Upper lobe of right lung (tissue), 1 donor: ENCODE data around the gene GALNT7. TPM values are rescaled to one million over a fixed set of nuclear protein-coding genes. Genes with fewer than 3 reads are reported as not detected.

Source experiments
- ATAC-seq: fragments of 200-7000 bp; cut with Tn5 transposase; one replicate; pipeline ENCODE4 v1.9.1; 2020; ENCODE audit warnings: mild to moderate bottlenecking, moderate library complexity
- DNase-seq: peaks from one replicate; pipeline ENCODE4 v3.0.0-alpha.2; 2020
- H3K27ac ChIP-seq: fragments of 200-600 bp; one replicate; pipeline ENCODE4 v1.8.0; 2022
- H3K27me3 ChIP-seq: fragments of 200-600 bp; one replicate; pipeline ENCODE4 v1.8.0; 2022; ENCODE audit warnings: mild to moderate bottlenecking
- H3K36me3 ChIP-seq: fragments of 200-600 bp; one replicate; pipeline ENCODE4 v1.8.0; 2022
- H3K4me1 ChIP-seq: fragments of 200-600 bp; one replicate; pipeline ENCODE4 v1.8.0; 2022
- H3K4me3 ChIP-seq: fragments of 200-600 bp; one replicate; pipeline ENCODE4 v1.8.0; 2022; ENCODE audit warnings: mild to moderate bottlenecking
- H3K9me3 ChIP-seq: fragments of 200-600 bp; one replicate; pipeline ENCODE4 v1.8.0; 2022
- intact Hi-C: fragments of 100-400 bp; cut with DNase I; formaldehyde crosslinking; loops from one replicate; pipeline ENCODE4 v1.11.0; 2022
- total RNA-seq: library from RNA; stranded (reverse); fragmentation: NEBNext Ultra II Directional; extraction: Animal tissue kit (Norgen Biotek cat#: 25700); gene quantifications from one replicate; pipeline ENCODE4 v1.2.1, GENCODE V29; 2021
- TF ChIP-seq, protein P1 (sequence below): fragments of 200-600 bp; IDR thresholded peaks from one replicate; pipeline ENCODE4 v1.8.0; 2022; ENCODE audit warnings: antibody characterized with exemption
- donor health status: DM: no; HTN: yes; CAD: no; lungs with severe emphysema.

GALNT7 gene
- total RNA-seq, 1 donor from 2014 or later, result 22.3 TPM

DNA sequence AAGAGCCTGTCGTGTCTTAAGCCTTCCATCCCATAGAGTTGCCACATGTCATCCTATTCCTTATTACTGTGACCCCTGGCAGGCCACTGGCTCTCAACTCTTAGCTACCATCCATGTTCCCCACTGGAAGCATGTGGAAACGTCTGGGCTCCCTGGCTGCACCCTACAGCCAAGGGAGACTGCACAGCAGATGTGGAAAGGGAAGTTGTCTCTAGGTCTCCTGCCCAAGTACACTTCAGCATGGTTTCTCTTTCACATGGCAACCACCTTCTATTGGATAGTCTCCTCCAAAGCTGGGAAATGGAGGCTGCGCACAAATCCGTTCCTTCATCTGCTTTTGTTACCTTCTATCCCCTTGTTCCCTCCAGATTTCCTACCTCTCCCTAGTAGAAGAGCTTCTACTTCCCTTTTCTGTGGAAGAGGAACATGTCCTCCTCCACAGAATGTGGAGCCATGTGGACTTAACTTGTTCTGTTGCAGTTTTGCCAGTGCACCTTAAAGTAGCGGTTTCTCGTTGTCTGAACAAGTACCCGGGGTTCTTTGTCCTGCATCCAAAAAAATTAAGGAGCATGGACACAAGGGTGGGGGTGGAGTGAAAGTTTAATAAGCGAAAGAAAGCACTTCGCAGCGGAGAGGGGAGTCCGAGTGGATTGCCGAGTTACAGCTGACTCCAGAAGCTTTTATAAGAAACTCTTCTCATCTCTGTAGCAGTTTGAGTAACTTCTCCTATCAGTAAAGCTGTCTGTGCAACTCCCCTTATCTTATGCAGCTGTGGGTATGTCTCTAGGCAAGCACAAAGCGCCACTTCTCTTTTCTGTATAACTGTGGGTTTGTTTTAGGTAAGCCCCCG is 113.0 kb downstream of the GALNT7 start:
- TF ChIP-seq, protein P1, sequence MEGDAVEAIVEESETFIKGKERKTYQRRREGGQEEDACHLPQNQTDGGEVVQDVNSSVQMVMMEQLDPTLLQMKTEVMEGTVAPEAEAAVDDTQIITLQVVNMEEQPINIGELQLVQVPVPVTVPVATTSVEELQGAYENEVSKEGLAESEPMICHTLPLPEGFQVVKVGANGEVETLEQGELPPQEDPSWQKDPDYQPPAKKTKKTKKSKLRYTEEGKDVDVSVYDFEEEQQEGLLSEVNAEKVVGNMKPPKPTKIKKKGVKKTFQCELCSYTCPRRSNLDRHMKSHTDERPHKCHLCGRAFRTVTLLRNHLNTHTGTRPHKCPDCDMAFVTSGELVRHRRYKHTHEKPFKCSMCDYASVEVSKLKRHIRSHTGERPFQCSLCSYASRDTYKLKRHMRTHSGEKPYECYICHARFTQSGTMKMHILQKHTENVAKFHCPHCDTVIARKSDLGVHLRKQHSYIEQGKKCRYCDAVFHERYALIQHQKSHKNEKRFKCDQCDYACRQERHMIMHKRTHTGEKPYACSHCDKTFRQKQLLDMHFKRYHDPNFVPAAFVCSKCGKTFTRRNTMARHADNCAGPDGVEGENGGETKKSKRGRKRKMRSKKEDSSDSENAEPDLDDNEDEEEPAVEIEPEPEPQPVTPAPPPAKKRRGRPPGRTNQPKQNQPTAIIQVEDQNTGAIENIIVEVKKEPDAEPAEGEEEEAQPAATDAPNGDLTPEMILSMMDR, result no peak
- Histone ChIP-seq H3K4me1 (no peaks in the 10 kb centered on the region), H3K27me3 (no peaks in the 10 kb centered on the region), H3K9me3 (no peaks in the 10 kb centered on the region), H3K36me3 (no peaks in the 10 kb centered on the region), H3K27ac (no peak overlapping the region), H3K4me3 (no peak overlapping the region)
- DNase-seq (no peak), ATAC-seq (peak; percentile 58)
- intact Hi-C loops, result no loop called here

GRCh38 chr4:173282256-173282562 is 113.6 kb downstream of the GALNT7 start:
- DNase-seq, result no peak
- H3K27ac ChIP-seq, result no peak overlapping the region
- H3K4me3 ChIP-seq, result no peak overlapping the region
- no peaks in the 10 kb centered on the region for H3K36me3 ChIP-seq
- ATAC-seq, result no peak
- intact Hi-C loops, result no loop called here
- no peaks in the 10 kb centered on the region for H3K9me3 ChIP-seq
- no peaks in the 10 kb centered on the region for H3K27me3 ChIP-seq
- no peaks in the 10 kb centered on the region for H3K4me1 ChIP-seq
- TF ChIP-seq, protein P1, result no peak

DNA sequence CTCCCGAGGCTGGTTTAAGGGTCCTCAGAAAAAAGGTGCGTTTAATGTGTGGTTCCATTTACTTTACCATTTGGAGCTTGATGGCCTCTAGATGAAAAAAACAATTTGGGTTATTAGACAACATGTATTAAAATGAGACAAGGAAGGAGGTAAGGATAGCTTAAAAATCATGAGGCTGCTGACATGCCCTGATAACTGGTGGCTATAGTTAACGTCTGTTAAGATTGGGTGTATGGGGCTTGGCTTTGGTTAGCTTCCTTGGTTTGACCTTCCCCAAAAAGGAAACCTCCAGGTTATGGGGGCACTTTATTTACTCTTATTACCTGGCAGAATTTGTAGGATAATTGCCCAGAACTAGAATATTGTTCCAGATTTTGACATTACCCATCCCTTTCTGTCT is 114.0 kb downstream of the GALNT7 start:
- no peak overlapping the region for H3K27ac ChIP-seq

GRCh38 chr4:173284463-173284862 is 115.9 kb downstream of the GALNT7 start:
- DNase-seq (no peak), ATAC-seq (no peak)
- Histone ChIP-seq H3K27ac (no peak overlapping the region), H3K4me1 (no peaks in the 10 kb centered on the region), H3K9me3 (no peaks in the 10 kb centered on the region), H3K27me3 (no peaks in the 10 kb centered on the region), H3K4me3 (no peak overlapping the region), H3K36me3 (no peaks in the 10 kb centered on the region)
- intact Hi-C loops, result no loop called here
- TF ChIP-seq, protein P1, result no peak

More for the DNA sequence above, 114.0 kb downstream of the GALNT7 start:
- H3K36me3 ChIP-seq, result no peaks in the 10 kb centered on the region
- no peaks in the 10 kb centered on the region for H3K4me1 ChIP-seq
- ATAC-seq, result no peak
- H3K4me3 ChIP-seq, result no peak overlapping the region
- no peaks in the 10 kb centered on the region for H3K27me3 ChIP-seq
- intact Hi-C loops, result no loop called here
- no peak for DNase-seq
- no peaks in the 10 kb centered on the region for H3K9me3 ChIP-seq
- TF ChIP-seq, protein P1, result no peak

DNA sequence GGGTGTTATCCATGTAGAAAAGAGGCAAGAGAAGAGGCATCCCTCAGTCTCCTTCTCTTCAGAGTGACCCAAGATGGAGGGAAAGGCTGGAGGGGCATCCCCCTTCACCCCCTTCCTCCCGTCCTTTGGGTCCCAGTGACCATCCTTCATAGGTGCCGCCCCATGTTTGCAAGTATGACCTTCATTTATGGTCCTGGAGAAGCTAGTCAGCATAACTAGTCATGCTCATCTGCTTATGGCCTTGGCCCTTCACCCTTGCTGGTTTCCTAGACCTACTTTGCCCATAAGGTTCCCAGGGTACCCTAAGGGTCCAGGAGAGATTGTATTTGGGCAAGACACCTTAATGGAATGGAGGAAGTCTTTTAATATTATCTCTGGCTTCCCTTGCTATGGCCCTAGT is 118.9 kb downstream of the GALNT7 start:
- H3K36me3 ChIP-seq, result no peaks in the 10 kb centered on the region
- H3K27me3 ChIP-seq, result no peaks in the 10 kb centered on the region
- TF ChIP-seq, protein P1, result no peak
- ATAC-seq (no peak), DNase-seq (no peak)
- intact Hi-C loops, result no loop called here
- H3K4me1 ChIP-seq, result no peaks in the 10 kb centered on the region
- H3K27ac ChIP-seq, result no peak overlapping the region
- no peaks in the 10 kb centered on the region for H3K9me3 ChIP-seq
- H3K4me3 ChIP-seq, result no peak overlapping the region
